GM23338 (cell line): ENCODE measurements around the gene HEMK1. TPM values are rescaled to one million over a fixed set of nuclear protein-coding genes. Genes with fewer than 3 reads are reported as not detected.

Experiments
- ATAC-seq: fragments of 200-7000 bp; cut with Tn5 transposase; 3 replicates; pipeline ENCODE4 v1.9.1; 2020
- DNase-seq: peaks from one replicate; pipeline ENCODE4 v3.0.0-alpha.2; 2015; ENCODE audit warnings: low spot score
- H2AFZ ChIP-seq: fragments of 200-600 bp; sonication (generic); 2 replicates; pipeline ENCODE4 v1.8.0; 2016; ENCODE audit warnings: antibody characterized with exemption, mild to moderate bottlenecking, moderate library complexity
- H3F3A ChIP-seq: fragments of 200-600 bp; sonication (generic); replicated peaks from 2 replicates; pipeline ENCODE4 v1.8.0; 2017; ENCODE audit warnings: antibody characterized with exemption, mixed run types, low read depth
- H3K27ac ChIP-seq: fragments of 200-600 bp; sonication (generic); 2 replicates; pipeline ENCODE4 v1.6.1; 2016; ENCODE audit warnings: low read depth
- H3K27me3 ChIP-seq: fragments of 200-600 bp; sonication (generic); 2 replicates; pipeline ENCODE4 v1.8.0; 2016; ENCODE audit warnings: mild to moderate bottlenecking, mixed run types, moderate library complexity; ENCODE audit not compliant: insufficient read depth
- H3K36me3 ChIP-seq: fragments of 200-600 bp; sonication (generic); 2 replicates; pipeline ENCODE4 v1.8.0; 2016; ENCODE audit warnings: mild to moderate bottlenecking; ENCODE audit not compliant: insufficient read depth
- H3K4me1 ChIP-seq: fragments of 200-600 bp; sonication (generic); 2 replicates; pipeline ENCODE4 v1.8.0; 2016; ENCODE audit warnings: mild to moderate bottlenecking, moderate library complexity; ENCODE audit not compliant: insufficient read depth
- H3K4me2 ChIP-seq: fragments of 200-600 bp; sonication (generic); 2 replicates; pipeline ENCODE4 v1.7.1; 2017; ENCODE audit warnings: mixed run types
- H3K4me3 ChIP-seq: fragments of 200-600 bp; sonication (generic); 2 replicates; pipeline ENCODE4 v1.6.1; 2016; ENCODE audit warnings: mixed run types
- H3K79me2 ChIP-seq: fragments of 200-600 bp; sonication (generic); replicated peaks from 2 replicates; pipeline ENCODE4 v1.8.0; 2017; ENCODE audit warnings: mild to moderate bottlenecking; ENCODE audit not compliant: insufficient read depth
- H3K9me2 ChIP-seq: fragments of 200-600 bp; sonication (generic); 2 replicates; pipeline ENCODE4 v1.8.0; 2017; ENCODE audit not compliant: insufficient read depth
- H4K20me1 ChIP-seq: fragments of 200-600 bp; sonication (generic); replicated peaks from 2 replicates; pipeline ENCODE4 v1.8.0; 2017; ENCODE audit warnings: mild to moderate bottlenecking; ENCODE audit not compliant: insufficient read depth
- H3K27ac Mint-ChIP-seq: 2 replicates; pipeline ENCODE4 v1.8.0; 2020; ENCODE audit warnings: inconsistent platforms, mild to moderate bottlenecking, moderate library complexity, mixed read lengths
- H3K27me3 Mint-ChIP-seq: 3 replicates; pipeline ENCODE4 v1.8.0; 2022; ENCODE audit warnings: low read depth, mild to moderate bottlenecking, moderate library complexity, mixed read lengths, inconsistent platforms; ENCODE audit not compliant: insufficient read depth, poor library complexity
- H3K36me3 Mint-ChIP-seq: 3 replicates; pipeline ENCODE4 v1.8.0; 2021; ENCODE audit warnings: low read depth, mild to moderate bottlenecking, inconsistent platforms, moderate library complexity, mixed read lengths
- H3K4me1 Mint-ChIP-seq: 3 replicates; pipeline ENCODE4 v1.8.0; 2020; ENCODE audit warnings: mild to moderate bottlenecking, inconsistent platforms, mixed read lengths
- H3K4me3 Mint-ChIP-seq: 3 replicates; pipeline ENCODE4 v1.8.0; 2021; ENCODE audit warnings: moderate library complexity, mild to moderate bottlenecking, inconsistent platforms, mixed read lengths
- H3K9me3 Mint-ChIP-seq: 3 replicates; pipeline ENCODE4 v1.8.0; 2020; ENCODE audit warnings: moderate library complexity, mild to moderate bottlenecking, inconsistent platforms, mixed read lengths
- CREB1 ChIP-seq: fragments of 250-450 bp; sonication (Bioruptor Pico); IDR thresholded peaks from 2 replicates; pipeline ENCODE4 v1.5.0; 2020; ENCODE audit warnings: low read depth, mild to moderate bottlenecking, moderate library complexity
- EZH2 ChIP-seq: fragments of 200-600 bp; sonication (generic); IDR thresholded peaks from one replicate; pipeline ENCODE4 v1.8.0; 2017; ENCODE audit warnings: antibody characterized with exemption, mild to moderate bottlenecking, low read depth; ENCODE audit not compliant: unreplicated experiment
- JUNB ChIP-seq: IDR thresholded peaks from one replicate; pipeline ENCODE4 v1.6.1; 2016; ENCODE audit warnings: antibody characterized with exemption; ENCODE audit not compliant: unreplicated experiment
- NANOG ChIP-seq: IDR thresholded peaks from 2 replicates; pipeline ENCODE4 v1.6.1; 2016; ENCODE audit warnings: antibody characterized with exemption, borderline replicate concordance
- REST ChIP-seq: IDR thresholded peaks from one replicate; pipeline ENCODE4 v1.6.1; 2018; ENCODE audit warnings: antibody characterized with exemption; ENCODE audit not compliant: unreplicated experiment
- STAT1 ChIP-seq: IDR thresholded peaks from one replicate; pipeline ENCODE4 v1.6.1; 2016; ENCODE audit warnings: antibody characterized with exemption; ENCODE audit not compliant: unreplicated experiment
- ZNF114 ChIP-seq: fragments of 250-450 bp; sonication (Bioruptor Pico); IDR thresholded peaks from 2 replicates; pipeline ENCODE4 v1.5.0; 2020; ENCODE audit warnings: mild to moderate bottlenecking, moderate library complexity
- ZNF462 ChIP-seq: fragments of 250-450 bp; sonication (Bioruptor Pico); IDR thresholded peaks from 2 replicates; pipeline ENCODE4 v1.5.0; 2020; ENCODE audit warnings: mild to moderate bottlenecking, moderate library complexity
- polyA plus RNA-seq: library from polyadenylated mRNA; unstranded; fragments of >200 nt; fragmentation: Nextera tagmentation; extraction: Ambion mirVana; gene quantifications from 2 replicates; pipeline ENCODE4 v1.2.1, GENCODE V29; 2016
- total RNA-seq: library from RNA; depleted of rRNA; stranded (reverse); fragments of >200 nt; shearing (Covaris generic); gene quantifications from 2 replicates; pipeline ENCODE4 v1.2.3, GENCODE V29; 2014
- TF ChIP-seq, protein P1 (sequence below), 2 experiments: fragments of 200-600 bp in 1 of 2; sonication (generic) in 1 of 2; conservative IDR thresholded peaks; 2 replicates each; pipeline versions ENCODE4 v1.5.1 to v1.6.1; 2016 to 2017; ENCODE audit warnings: antibody characterized with exemption in 2 of 2, low read depth in 2 of 2, mild to moderate bottlenecking in 2 of 2, moderate library complexity in 1 of 2
- TF ChIP-seq, protein P2 (sequence below): IDR thresholded peaks from 2 replicates; pipeline ENCODE4 v1.6.1; 2016; ENCODE audit warnings: antibody characterized with exemption

HEMK1 gene
- total and polyA plus RNA-seq, 2 experiments from 2014 or later = 5.6 to 10.1 TPM

DNA sequence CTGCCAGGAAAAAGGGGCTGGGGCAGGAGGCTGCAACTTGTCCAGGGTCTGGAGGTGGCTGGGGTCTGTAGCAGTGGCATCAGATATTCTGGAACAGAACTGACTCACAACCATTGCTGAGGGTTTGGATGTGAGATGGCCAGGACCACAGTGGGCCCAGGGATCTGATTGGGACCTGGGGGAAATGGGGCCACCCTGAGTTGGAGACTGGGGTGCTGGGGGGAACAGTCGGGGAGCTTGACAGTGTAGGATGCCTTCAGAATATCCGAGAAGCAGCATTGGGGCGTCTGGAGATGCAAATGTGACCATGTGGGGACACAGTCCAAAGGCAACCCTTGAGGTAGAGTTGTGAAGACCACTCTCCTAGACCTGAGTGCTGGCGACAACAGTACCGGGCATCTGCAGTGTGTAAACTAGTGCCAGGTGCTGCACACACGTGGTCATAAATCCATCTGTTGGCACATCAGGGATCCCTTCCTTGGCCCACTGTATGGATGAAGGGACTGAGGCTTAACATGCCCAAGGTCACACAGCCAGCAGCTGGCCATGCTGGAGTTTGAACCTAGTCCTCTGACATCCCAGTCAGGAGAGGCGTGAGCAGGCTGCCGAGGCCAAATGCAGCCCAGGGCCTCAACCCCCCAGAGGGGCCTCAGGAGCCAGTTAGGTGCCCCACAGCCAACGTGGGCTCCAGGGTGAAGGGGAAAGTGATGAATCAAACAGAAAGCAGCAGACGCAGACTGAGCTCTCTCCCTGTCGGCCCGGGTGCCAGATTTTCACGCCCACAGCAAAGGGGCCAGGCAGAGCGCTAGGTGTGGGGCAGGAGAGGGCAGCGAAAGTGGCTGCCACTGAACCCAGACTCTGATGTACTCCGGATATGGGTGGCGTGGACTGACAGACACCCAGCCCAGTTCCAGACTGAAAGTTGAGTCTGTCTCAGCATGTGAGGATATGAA, 18.8 kb downstream of the HEMK1 start (continued):
- no peak for TF ChIP-seq ZNF462 (CRISPR knock-in tag)
- TF ChIP-seq, protein P1, sequence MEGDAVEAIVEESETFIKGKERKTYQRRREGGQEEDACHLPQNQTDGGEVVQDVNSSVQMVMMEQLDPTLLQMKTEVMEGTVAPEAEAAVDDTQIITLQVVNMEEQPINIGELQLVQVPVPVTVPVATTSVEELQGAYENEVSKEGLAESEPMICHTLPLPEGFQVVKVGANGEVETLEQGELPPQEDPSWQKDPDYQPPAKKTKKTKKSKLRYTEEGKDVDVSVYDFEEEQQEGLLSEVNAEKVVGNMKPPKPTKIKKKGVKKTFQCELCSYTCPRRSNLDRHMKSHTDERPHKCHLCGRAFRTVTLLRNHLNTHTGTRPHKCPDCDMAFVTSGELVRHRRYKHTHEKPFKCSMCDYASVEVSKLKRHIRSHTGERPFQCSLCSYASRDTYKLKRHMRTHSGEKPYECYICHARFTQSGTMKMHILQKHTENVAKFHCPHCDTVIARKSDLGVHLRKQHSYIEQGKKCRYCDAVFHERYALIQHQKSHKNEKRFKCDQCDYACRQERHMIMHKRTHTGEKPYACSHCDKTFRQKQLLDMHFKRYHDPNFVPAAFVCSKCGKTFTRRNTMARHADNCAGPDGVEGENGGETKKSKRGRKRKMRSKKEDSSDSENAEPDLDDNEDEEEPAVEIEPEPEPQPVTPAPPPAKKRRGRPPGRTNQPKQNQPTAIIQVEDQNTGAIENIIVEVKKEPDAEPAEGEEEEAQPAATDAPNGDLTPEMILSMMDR (conservative IDR thresholded peaks at IDR 0.05; ENCODE audit: low read depth in 2 of 2) = no peak
- TF ChIP-seq CREB1 (CRISPR knock-in tag) = no peak

GRCh38 chr3:50588759-50589433, 19.6 kb downstream of the HEMK1 start:
- H2AFZ ChIP-seq = no peak overlapping the region
- ATAC-seq (no peak), DNase-seq (no peak)
- H3K4me1 ChIP-seq = no peaks in the 10 kb centered on the region
- no peaks in the 10 kb centered on the region for H3F3A ChIP-seq
- H3K9me2 ChIP-seq = no peaks in the 10 kb centered on the region
- no peak overlapping the region for H3K27ac ChIP-seq
- H3K27me3 Mint-ChIP-seq = peaks cover 2% of the 10 kb centered on the region
- H3K79me2 ChIP-seq = no peaks in the 10 kb centered on the region
- no peak overlapping the region for H3K4me3 ChIP-seq
- H3K27me3 ChIP-seq = no peaks in the 10 kb centered on the region
- no peaks in the 10 kb centered on the region for H3K9me3 Mint-ChIP-seq
- H4K20me1 ChIP-seq = no peaks in the 10 kb centered on the region; the same call in 1 of the 2 replicates
- no peak overlapping the region for H3K4me3 Mint-ChIP-seq
- no peak overlapping the region for H3K27ac Mint-ChIP-seq
- peaks cover 6% of the 10 kb centered on the region for H3K4me1 Mint-ChIP-seq
- peaks cover 3% of the 10 kb centered on the region; the same call in 2 of the 3 replicates for H3K36me3 Mint-ChIP-seq
- no peak overlapping the region for H3K4me2 ChIP-seq
- H3K36me3 ChIP-seq = no peaks in the 10 kb centered on the region
- TF ChIP-seq JUNB = no peak
- TF ChIP-seq NANOG = no peak
- no peak for TF ChIP-seq REST
- TF ChIP-seq, protein P2, sequence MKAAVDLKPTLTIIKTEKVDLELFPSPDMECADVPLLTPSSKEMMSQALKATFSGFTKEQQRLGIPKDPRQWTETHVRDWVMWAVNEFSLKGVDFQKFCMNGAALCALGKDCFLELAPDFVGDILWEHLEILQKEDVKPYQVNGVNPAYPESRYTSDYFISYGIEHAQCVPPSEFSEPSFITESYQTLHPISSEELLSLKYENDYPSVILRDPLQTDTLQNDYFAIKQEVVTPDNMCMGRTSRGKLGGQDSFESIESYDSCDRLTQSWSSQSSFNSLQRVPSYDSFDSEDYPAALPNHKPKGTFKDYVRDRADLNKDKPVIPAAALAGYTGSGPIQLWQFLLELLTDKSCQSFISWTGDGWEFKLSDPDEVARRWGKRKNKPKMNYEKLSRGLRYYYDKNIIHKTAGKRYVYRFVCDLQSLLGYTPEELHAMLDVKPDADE = no peak
- no peak for TF ChIP-seq EZH2
- TF ChIP-seq STAT1 = no peak
- no peak for TF ChIP-seq ZNF114 (CRISPR knock-in tag)
